SK-N-DZ (cell line): ENCODE measurements around the gene RASD2.
A peak's percentile ranks its signal among the peaks of the same experiment; 100 is the strongest.

Source experiments
- DNase-seq: peaks from one replicate; pipeline ENCODE4 v3.0.0-alpha.2; 2015; ENCODE audit warnings: low spot score

RASD2 gene

DNA sequence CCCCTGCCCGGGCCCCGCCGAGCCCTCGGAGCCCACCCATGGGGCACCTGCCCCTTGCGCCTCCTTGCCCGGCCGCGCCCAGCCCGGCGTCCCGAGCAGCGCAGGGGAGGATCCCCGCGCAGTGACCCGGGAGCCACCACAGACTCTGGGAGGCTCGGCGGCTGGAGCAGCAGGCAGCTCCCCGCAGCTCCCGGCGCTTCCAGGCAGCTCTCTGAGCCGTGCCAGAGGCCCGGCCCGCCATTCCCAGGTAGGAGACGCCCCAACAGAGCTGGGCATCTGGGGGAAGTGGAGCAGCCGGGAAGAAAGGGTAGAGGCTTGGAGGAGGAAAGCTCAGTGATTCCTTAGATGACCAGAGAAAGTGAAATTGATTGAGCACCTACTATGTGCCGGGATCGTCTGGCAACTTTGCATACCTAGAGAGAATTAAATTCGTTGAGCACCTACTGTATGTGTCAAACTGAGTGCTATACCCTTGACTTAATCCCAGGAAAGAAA is 670 bp downstream of the RASD2 start:
- no peak for DNase-seq

GRCh38 chr22:35542157-35542938 is 1.7 kb downstream of the RASD2 start:
- DNase-seq: no peak

GRCh38 chr22:35542939-35543516 is 2.4 kb downstream of the RASD2 start:
- DNase-seq: no peak

GRCh38 chr22:35543702-35544101 is 3.1 kb downstream of the RASD2 start:
- no peak for DNase-seq

GRCh38 chr22:35544189-35544588 is 3.6 kb downstream of the RASD2 start:
- DNase-seq: no peak

DNA sequence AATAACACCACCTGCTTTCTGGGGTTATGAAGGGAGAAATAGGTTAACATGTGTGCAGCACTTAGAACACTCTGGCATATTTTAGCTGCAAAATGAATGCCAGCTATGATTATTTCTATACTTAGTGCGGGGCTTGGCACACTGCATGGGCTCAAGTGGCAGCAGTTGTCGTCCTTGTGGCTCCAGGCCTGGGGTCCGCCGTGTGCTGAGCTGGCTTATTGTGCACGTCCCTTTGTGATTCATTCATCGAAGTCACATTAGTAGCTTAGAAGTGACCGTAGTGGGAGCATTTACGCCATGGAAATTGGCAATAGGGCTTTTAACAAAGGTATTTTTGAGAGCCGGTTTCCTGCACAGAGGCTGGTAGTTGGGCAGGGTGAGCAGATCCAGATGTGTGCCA is 4.2 kb downstream of the RASD2 start:
- no peak for DNase-seq

GRCh38 chr22:35546886-35547285 is 6.3 kb downstream of the RASD2 start:
- DNase-seq: no peak

- DNase-seq: no peak
Measured at GRCh38 chr22:35547987-35548721, 7.5 kb downstream of the RASD2 start.

GRCh38 chr22:35548722-35549112 is 8.1 kb downstream of the RASD2 start:
- no peak for DNase-seq

- no peak for DNase-seq
Measured at GRCh38 chr22:35549328-35549727, 8.7 kb downstream of the RASD2 start.

GRCh38 chr22:35551549-35552177 is 11.0 kb downstream of the RASD2 start:
- no peak for DNase-seq

- DNase-seq: peak; percentile 51
Measured at GRCh38 chr22:35552196-35552842, 11.7 kb downstream of the RASD2 start.

DNA sequence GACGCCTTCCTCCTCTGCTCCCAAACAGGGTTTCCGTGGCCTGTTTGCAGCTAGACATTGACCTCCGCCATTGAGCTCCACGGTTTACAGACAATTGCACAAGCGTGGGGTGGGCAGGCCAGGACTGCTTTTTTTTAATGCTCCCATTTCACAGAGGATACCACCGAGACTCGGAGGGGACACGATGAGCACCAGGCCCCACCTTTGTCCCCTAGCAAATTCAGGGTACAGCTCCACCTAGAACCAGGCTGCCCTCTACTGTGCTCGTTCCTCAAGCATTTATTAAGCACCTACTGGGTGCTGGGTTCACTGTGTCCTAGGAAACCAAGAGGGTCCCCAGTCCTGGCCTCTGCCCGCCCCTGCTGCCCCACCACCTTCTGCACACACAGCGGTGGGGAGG is 12.2 kb downstream of the RASD2 start:
- no peak for DNase-seq

DNA sequence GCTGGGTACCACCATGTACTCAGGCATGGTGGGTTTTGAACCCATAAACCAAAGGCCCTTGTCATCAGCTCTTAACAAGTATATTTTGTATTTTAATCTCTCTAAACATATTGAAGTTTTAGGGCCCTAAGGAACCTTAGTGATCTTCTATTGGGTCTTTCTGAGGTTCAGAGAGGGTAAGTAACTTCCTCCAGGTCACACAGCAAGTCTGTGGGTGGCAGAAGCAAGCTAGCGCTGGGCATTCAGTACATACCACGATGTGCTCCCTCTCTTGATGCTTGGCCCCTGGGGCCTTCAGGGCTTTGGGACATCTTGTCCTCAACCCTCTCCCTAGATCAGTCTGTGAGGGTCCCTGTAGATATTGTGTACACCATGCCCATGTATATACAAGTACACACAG is 12.7 kb downstream of the RASD2 start:
- no peak for DNase-seq

DNA sequence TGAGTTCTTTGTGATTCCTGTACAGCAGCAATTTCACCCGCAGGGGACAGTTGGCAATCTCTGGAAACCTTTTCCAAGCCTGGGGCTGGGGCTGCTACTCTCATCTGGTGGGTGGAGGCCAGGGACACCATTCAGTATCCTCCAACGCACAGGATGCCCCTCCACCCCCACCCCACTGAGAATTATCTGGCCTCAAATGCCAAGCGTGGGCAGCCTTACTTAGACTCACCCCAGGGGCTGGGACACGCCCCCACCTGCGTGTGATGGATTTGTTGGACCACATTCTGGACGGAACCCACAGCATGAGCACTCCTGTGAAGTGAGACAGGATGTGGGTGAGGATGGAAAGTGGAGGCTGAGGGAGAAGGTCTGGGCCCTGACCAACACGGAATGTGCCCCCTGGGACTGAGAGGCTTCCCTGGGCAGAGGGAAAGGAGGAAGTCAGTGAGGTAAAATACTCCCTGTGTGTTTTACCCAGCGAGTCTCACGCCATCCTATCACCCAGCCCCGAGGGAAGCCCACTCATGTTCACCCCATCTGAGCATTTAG is 13.7 kb downstream of the RASD2 start:
- no peak for DNase-seq

DNA sequence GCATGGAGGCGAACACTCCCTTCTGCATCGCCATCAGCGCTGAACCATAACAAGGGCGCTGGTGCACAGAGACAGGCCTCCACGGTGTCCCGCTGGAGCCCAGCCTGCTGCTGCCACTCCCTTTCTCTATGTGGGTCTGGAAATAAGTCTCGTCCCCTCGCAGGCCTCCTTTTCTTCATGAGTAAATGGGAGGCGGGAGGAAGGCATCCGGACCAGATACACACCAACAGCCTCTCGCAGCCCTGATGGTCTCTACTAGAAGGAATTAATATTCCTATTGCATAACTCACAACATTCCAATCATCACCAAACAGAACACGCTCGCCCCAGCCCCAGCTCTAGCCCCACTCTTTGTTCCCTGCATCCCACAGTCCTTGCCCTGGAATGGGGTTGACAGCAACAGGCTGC is 14.9 kb downstream of the RASD2 start:
- no peak for DNase-seq

GRCh38 chr22:35555946-35556547 is 15.4 kb downstream of the RASD2 start:
- DNase-seq: no peak

- DNase-seq: no peak
Measured at GRCh38 chr22:35556666-35557065, 16.0 kb downstream of the RASD2 start.

DNA sequence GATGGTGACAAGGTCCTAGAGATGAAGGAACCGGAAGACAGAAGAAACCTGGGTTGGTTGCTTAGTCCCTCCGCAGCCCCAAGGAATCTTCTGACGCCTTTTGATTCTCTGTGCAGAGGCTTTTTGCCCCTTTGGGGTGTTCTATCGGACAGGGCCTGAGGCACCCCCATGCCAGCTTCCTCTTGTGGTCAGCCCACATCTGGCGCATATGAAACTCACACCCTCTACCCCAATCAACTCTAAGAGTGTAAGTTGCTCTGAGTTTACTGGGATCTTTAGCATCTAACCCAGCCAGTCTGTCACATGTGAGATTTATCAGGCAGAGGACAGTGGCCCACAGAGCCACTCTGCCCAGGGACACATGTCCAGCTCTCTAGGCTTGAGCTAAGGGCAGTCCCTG is 17.4 kb downstream of the RASD2 start:
- DNase-seq: no peak

DNA sequence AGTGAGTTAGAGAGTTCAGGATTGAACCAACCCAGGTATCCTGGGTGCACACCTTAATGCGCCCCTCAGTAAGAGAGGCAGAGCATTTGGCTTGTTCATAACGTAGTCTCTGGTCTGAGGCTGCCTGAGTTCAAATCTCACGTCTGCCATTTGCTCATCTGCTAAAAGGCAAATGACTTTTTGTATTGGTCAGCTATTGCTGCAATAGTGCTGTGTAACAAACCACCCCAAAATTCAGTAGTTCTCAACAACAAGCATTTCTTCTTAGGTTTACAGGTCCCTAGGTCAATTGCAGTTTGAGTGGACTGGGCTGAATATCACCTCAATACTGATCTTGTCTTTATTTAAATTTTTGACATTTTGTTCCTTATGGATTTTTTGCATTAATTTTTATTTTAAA is 18.1 kb downstream of the RASD2 start:
- no peak for DNase-seq
